OCI-LY3 (cell line): Measurements from ENCODE around the gene CD99L2.

Experiments
- H2AFZ ChIP-seq: fragments of 200-600, 300-600 bp; shearing (Covaris generic); 2 replicates; pipeline ENCODE4 v1.6.0; 2014; ENCODE audit warnings: antibody characterized with exemption, low read depth, low read length
- H3K27ac ChIP-seq: fragments of 200-600, 300-600 bp; sonication (generic); 2 replicates; pipeline ENCODE4 v1.5.1; 2014; ENCODE audit warnings: mild to moderate bottlenecking, low read length, moderate library complexity, mixed read lengths
- H3K27me3 ChIP-seq: fragments of 200-600, 300-600 bp; sonication (generic); 2 replicates; pipeline ENCODE4 v1.6.1; 2014; ENCODE audit warnings: low read depth, low read length, mixed read lengths
- H3K36me3 ChIP-seq: fragments of 200-600, 300-600 bp; sonication (generic); replicated peaks from 2 replicates; pipeline ENCODE3; 2014; ENCODE audit warnings: low read depth, low read length, mixed read lengths
- H3K4me1 ChIP-seq: fragments of 300-600, 200-600 bp; sonication (generic); 2 replicates; pipeline ENCODE4 v1.6.1; 2014; ENCODE audit warnings: low read length, mixed read lengths
- H3K4me2 ChIP-seq: fragments of 200-600, 300-600 bp; sonication (generic); 2 replicates; pipeline ENCODE4 v1.6.1; 2014; ENCODE audit warnings: low read length, mixed read lengths
- H3K4me3 ChIP-seq: fragments of 300-600, 200-600 bp; sonication (generic); 2 replicates; pipeline ENCODE4 v1.5.1; 2014; ENCODE audit warnings: antibody characterized with exemption, mild to moderate bottlenecking, low read length, moderate library complexity
- H3K79me2 ChIP-seq: fragments of 300-600, 200-600 bp; shearing (Covaris generic); 2 replicates; pipeline ENCODE4 v1.6.1; 2014; ENCODE audit warnings: mild to moderate bottlenecking, low read length, mixed read lengths
- H3K9ac ChIP-seq: fragments of 300-600, 200-600 bp; shearing (Covaris generic); 2 replicates; pipeline ENCODE4 v1.6.0; 2014; ENCODE audit warnings: mild to moderate bottlenecking, low read length, moderate library complexity
- H3K9me3 ChIP-seq: fragments of 200-600, 300-600 bp; shearing (Covaris generic); 2 replicates; pipeline ENCODE4 v1.6.1; 2014; ENCODE audit warnings: low read length, mixed read lengths; ENCODE audit not compliant: insufficient read depth
- H4K20me1 ChIP-seq: fragments of 200-600, 300-600 bp; sonication (generic); 2 replicates; pipeline ENCODE4 v1.6.1; 2016; ENCODE audit warnings: low read length, mixed read lengths; ENCODE audit not compliant: insufficient read depth
- CTCF ChIP-seq: fragments of 200-600, 300-600 bp; sonication (generic); IDR thresholded peaks from 2 replicates; pipeline ENCODE4 v1.5.1; 2014; ENCODE audit warnings: antibody characterized with exemption, low read length, low read depth
- EZH2phosphoT487 ChIP-seq: fragments of 200-600 bp; shearing (Covaris generic); IDR thresholded peaks from 2 replicates; pipeline ENCODE4 v1.6.1; 2018; ENCODE audit warnings: antibody characterized with exemption, mixed run types, low read depth

The CD99L2 gene

GRCh38 chrX:150768580-150769190 lies 129.8 kb downstream of the CD99L2 start:
- no peaks in the 10 kb centered on the region for H3K36me3 ChIP-seq
- no peak for TF ChIP-seq CTCF
- no peak for TF ChIP-seq EZH2phosphoT487
- no peaks in the 10 kb centered on the region for H3K4me1 ChIP-seq
- no peaks in the 10 kb centered on the region for H3K9me3 ChIP-seq
- no peak overlapping the region for H3K27ac ChIP-seq
- H4K20me1 ChIP-seq: no peaks in the 10 kb centered on the region
- no peak overlapping the region for H3K4me3 ChIP-seq
- H3K79me2 ChIP-seq: no peaks in the 10 kb centered on the region
- no peak overlapping the region for H3K4me2 ChIP-seq
- no peaks in the 10 kb centered on the region for H3K27me3 ChIP-seq
- H2AFZ ChIP-seq: no peak overlapping the region
- no peak overlapping the region for H3K9ac ChIP-seq

GRCh38 chrX:150768132-150768485 lies 130.4 kb downstream of the CD99L2 start:
- H3K4me1 ChIP-seq: no peaks in the 10 kb centered on the region
- H4K20me1 ChIP-seq: no peaks in the 10 kb centered on the region
- H3K4me2 ChIP-seq: no peak overlapping the region
- no peaks in the 10 kb centered on the region for H3K27me3 ChIP-seq
- no peak overlapping the region for H3K9ac ChIP-seq
- no peak overlapping the region for H2AFZ ChIP-seq
- no peaks in the 10 kb centered on the region for H3K36me3 ChIP-seq
- no peak overlapping the region for H3K27ac ChIP-seq
- no peaks in the 10 kb centered on the region for H3K79me2 ChIP-seq
- no peaks in the 10 kb centered on the region for H3K9me3 ChIP-seq
- TF ChIP-seq CTCF: no peak
- no peak overlapping the region for H3K4me3 ChIP-seq

- Histone ChIP-seq H3K4me1 (no peaks in the 10 kb centered on the region), H3K79me2 (no peaks in the 10 kb centered on the region), H3K36me3 (no peaks in the 10 kb centered on the region), H3K27ac (no peak overlapping the region), H4K20me1 (no peaks in the 10 kb centered on the region), H3K27me3 (no peaks in the 10 kb centered on the region), H3K4me3 (no peak overlapping the region), H3K4me2 (no peak overlapping the region), H3K9me3 (no peaks in the 10 kb centered on the region), H2AFZ (no peak overlapping the region), H3K9ac (no peak overlapping the region)
- TF ChIP-seq CTCF: no peak
- no peak for TF ChIP-seq EZH2phosphoT487
Measured at GRCh38 chrX:150767475-150768131, 130.9 kb downstream of the CD99L2 start.

GRCh38 chrX:150767045-150767395 lies 131.4 kb downstream of the CD99L2 start:
- H3K79me2 ChIP-seq: no peaks in the 10 kb centered on the region
- H3K4me2 ChIP-seq: no peak overlapping the region
- H4K20me1 ChIP-seq: no peaks in the 10 kb centered on the region
- H3K27me3 ChIP-seq: no peaks in the 10 kb centered on the region
- H3K9ac ChIP-seq: no peak overlapping the region
- no peak overlapping the region for H3K27ac ChIP-seq
- H3K4me1 ChIP-seq: no peaks in the 10 kb centered on the region
- no peaks in the 10 kb centered on the region for H3K9me3 ChIP-seq
- TF ChIP-seq EZH2phosphoT487 (no peak), CTCF (no peak)
- H3K4me3 ChIP-seq: no peak overlapping the region
- no peaks in the 10 kb centered on the region for H3K36me3 ChIP-seq
- no peak overlapping the region for H2AFZ ChIP-seq
